OCI-LY1 (cell line): ENCODE data around the gene VPS50.

Experiments
- H2AFZ ChIP-seq: fragments of 200-600 bp; sonication (generic), shearing (Covaris generic); 2 replicates; pipeline ENCODE4 v1.6.0; 2014; ENCODE audit warnings: antibody characterized with exemption, mild to moderate bottlenecking, low read length
- H3F3A ChIP-seq: fragments of 200-600 bp; sonication (generic), shearing (Covaris generic); 2 replicates; pipeline ENCODE4 v1.6.0; 2014; ENCODE audit warnings: mild to moderate bottlenecking, antibody characterized with exemption, low read length, moderate library complexity; ENCODE audit not compliant: insufficient read depth
- H3K27ac ChIP-seq: fragments of 200-600 bp; sonication (generic); 2 replicates; pipeline ENCODE4 v1.5.1; 2014; ENCODE audit warnings: low read length, mixed run types, mild to moderate bottlenecking, low read depth; ENCODE audit not compliant: poor library complexity, severe bottlenecking
- H3K27me3 ChIP-seq: fragments of 200-600 bp; sonication (generic); 2 replicates; pipeline ENCODE4 v1.6.0; 2014; ENCODE audit warnings: antibody characterized with exemption, mild to moderate bottlenecking, low read length, moderate library complexity; ENCODE audit not compliant: insufficient read depth
- H3K36me3 ChIP-seq: fragments of 200-600 bp; sonication (generic); 2 replicates; pipeline ENCODE4 v1.6.1; 2014; ENCODE audit warnings: mild to moderate bottlenecking, antibody characterized with exemption, low read length, moderate library complexity, mixed read lengths; ENCODE audit not compliant: insufficient read depth
- H3K4me1 ChIP-seq: fragments of 200-600 bp; sonication (generic); 2 replicates; pipeline ENCODE4 v1.5.1; 2014; ENCODE audit warnings: mild to moderate bottlenecking, low read length, moderate library complexity; ENCODE audit not compliant: insufficient read depth, severe bottlenecking
- H3K4me2 ChIP-seq: fragments of 200-600 bp; sonication (generic), shearing (Covaris generic); 2 replicates; pipeline ENCODE4 v1.6.1; 2014; ENCODE audit warnings: low read length
- H3K4me3 ChIP-seq: fragments of 200-600 bp; sonication (generic); 2 replicates; pipeline ENCODE4 v1.5.1; 2014; ENCODE audit warnings: low read length, low read depth, mild to moderate bottlenecking, mixed read lengths; ENCODE audit not compliant: poor library complexity, severe bottlenecking
- H3K79me2 ChIP-seq: fragments of 200-600 bp; shearing (Covaris generic); 2 replicates; pipeline ENCODE4 v1.6.1; 2016; ENCODE audit warnings: mixed run types, low read length, mixed read lengths; ENCODE audit not compliant: insufficient read depth
- H3K9ac ChIP-seq: fragments of 200-600 bp; sonication (generic), shearing (Covaris generic); 2 replicates; pipeline ENCODE4 v1.6.1; 2014; ENCODE audit warnings: mild to moderate bottlenecking, low read length, mixed read lengths
- H3K9me2 ChIP-seq: fragments of 200-600 bp; sonication (generic), shearing (Covaris generic); 2 replicates; pipeline ENCODE4 v1.6.1; 2014; ENCODE audit warnings: low read depth, mild to moderate bottlenecking, low read length, mixed read lengths
- H3K9me3 ChIP-seq: fragments of 200-600 bp; shearing (Covaris generic); 2 replicates; pipeline ENCODE4 v1.6.1; 2014; ENCODE audit warnings: low read length, mixed read lengths
- H4K20me1 ChIP-seq: fragments of 200-600 bp; sonication (generic), shearing (Covaris generic); 2 replicates; pipeline ENCODE4 v1.6.0; 2016; ENCODE audit warnings: mild to moderate bottlenecking, low read length; ENCODE audit not compliant: insufficient read depth
- EZH2 ChIP-seq: fragments of 200-600 bp; sonication (generic), shearing (Covaris generic); IDR thresholded peaks from 2 replicates; pipeline ENCODE4 v1.8.0; 2017; ENCODE audit warnings: borderline replicate concordance, mixed run types, mild to moderate bottlenecking, antibody characterized with exemption, low read length, moderate library complexity, mixed read lengths
- TF ChIP-seq, protein P1 (sequence below): fragments of 200-600 bp; sonication (generic), shearing (Covaris generic); IDR thresholded peaks from 2 replicates; pipeline ENCODE4 v1.5.1; 2017; ENCODE audit warnings: mild to moderate bottlenecking, antibody characterized with exemption, low read length, moderate library complexity, mixed read lengths

Gene VPS50

DNA sequence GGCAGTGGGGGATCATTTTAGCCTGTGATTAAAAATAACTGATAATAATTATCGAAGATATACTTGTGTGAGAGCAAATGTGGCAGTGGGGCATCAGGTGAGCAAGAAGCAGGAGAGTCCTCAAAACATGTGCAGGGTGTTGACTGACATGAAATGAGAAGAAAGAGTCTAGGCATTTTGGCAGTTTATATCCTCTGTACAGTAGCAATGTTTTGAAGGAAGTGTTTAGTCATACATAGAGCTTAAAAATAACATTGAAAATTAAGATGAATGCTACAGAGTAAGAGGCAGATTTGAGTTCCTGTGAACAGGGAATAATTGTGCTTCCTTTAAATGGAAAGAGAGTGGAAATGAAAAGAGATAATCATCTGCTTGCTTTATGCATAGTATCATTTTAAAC, 47.4 kb downstream of the VPS50 start:
- H4K20me1 ChIP-seq: no peaks in the 10 kb centered on the region
- H3K27ac ChIP-seq: no peak overlapping the region
- peaks cover 22% of the 10 kb centered on the region; the same call in 1 of the 2 replicates for H3K36me3 ChIP-seq
- no peak overlapping the region for H2AFZ ChIP-seq
- TF ChIP-seq, protein P1, sequence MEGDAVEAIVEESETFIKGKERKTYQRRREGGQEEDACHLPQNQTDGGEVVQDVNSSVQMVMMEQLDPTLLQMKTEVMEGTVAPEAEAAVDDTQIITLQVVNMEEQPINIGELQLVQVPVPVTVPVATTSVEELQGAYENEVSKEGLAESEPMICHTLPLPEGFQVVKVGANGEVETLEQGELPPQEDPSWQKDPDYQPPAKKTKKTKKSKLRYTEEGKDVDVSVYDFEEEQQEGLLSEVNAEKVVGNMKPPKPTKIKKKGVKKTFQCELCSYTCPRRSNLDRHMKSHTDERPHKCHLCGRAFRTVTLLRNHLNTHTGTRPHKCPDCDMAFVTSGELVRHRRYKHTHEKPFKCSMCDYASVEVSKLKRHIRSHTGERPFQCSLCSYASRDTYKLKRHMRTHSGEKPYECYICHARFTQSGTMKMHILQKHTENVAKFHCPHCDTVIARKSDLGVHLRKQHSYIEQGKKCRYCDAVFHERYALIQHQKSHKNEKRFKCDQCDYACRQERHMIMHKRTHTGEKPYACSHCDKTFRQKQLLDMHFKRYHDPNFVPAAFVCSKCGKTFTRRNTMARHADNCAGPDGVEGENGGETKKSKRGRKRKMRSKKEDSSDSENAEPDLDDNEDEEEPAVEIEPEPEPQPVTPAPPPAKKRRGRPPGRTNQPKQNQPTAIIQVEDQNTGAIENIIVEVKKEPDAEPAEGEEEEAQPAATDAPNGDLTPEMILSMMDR: no peak
- TF ChIP-seq EZH2: no peak
- no peaks in the 10 kb centered on the region for H3K9me3 ChIP-seq
- no peak overlapping the region for H3K4me3 ChIP-seq
- H3K4me1 ChIP-seq: no peaks in the 10 kb centered on the region
- H3K9ac ChIP-seq: no peak overlapping the region
- H3K4me2 ChIP-seq: no peak overlapping the region
- no peaks in the 10 kb centered on the region for H3K79me2 ChIP-seq
- no peaks in the 10 kb centered on the region for H3K27me3 ChIP-seq
- H3K9me2 ChIP-seq: no peaks in the 10 kb centered on the region
- no peaks in the 10 kb centered on the region for H3F3A ChIP-seq

DNA sequence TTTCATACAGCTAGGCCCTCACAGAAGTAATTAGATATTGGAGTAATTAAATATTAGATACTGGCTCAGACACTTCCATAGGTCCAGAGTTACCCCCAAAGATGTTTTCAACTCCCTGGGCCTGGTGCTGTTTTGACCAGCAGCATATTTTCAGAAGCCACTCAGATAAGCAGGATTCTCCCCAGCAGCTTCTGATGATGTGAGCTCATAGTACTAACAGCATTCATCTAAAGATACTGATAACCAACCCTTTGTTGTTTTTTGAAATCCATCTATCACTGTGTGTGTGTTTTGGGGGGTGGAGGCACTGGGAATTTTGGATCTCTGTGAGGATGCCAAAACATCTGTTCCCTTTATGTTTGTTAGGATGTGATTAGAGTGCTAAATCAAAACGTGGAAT, 52.7 kb downstream of the VPS50 start:
- H3K36me3 ChIP-seq: 0 out of 2 replicates have a peak, but pooled peaks cover 6% of the 10 kb centered on the region
- H3K4me2 ChIP-seq: no peak overlapping the region
- no peaks in the 10 kb centered on the region for H4K20me1 ChIP-seq
- H2AFZ ChIP-seq: no peak overlapping the region
- no peaks in the 10 kb centered on the region for H3K9me2 ChIP-seq
- no peaks in the 10 kb centered on the region for H3K79me2 ChIP-seq
- H3K9me3 ChIP-seq: no peaks in the 10 kb centered on the region
- H3K4me1 ChIP-seq: no peaks in the 10 kb centered on the region
- TF ChIP-seq, protein P1: no peak
- TF ChIP-seq EZH2: no peak
- no peak overlapping the region for H3K9ac ChIP-seq
- H3K4me3 ChIP-seq: no peak overlapping the region
- H3K27me3 ChIP-seq: no peaks in the 10 kb centered on the region
- no peak overlapping the region for H3K27ac ChIP-seq
- no peaks in the 10 kb centered on the region for H3F3A ChIP-seq

DNA sequence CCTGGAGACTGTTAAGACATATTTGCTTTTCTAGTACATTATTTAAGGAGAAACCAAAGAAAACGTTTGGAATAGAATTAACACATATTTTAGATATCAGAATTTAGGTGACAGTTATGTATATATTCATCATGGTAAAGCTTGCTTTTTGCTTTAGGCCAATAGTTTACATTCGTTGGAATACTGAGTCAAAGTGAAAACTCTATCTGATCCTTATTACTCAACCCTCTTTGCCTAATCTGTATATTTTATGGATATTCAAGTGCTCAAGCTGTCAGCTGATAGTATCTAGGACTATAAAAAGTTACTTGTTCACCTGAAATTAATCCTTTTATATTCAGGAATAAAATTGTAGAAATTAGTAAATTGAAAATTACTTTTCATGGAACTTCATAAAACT, 61.1 kb downstream of the VPS50 start:
- Histone ChIP-seq H3K9me2 (no peaks in the 10 kb centered on the region), H3K9me3 (no peaks in the 10 kb centered on the region), H3K4me1 (no peaks in the 10 kb centered on the region), H3K4me3 (no peak overlapping the region), H3F3A (no peaks in the 10 kb centered on the region), H3K36me3 (peaks cover 8% of the 10 kb centered on the region), H3K27ac (no peak overlapping the region), H3K4me2 (no peak overlapping the region), H3K27me3 (no peaks in the 10 kb centered on the region), H2AFZ (no peak overlapping the region), H4K20me1 (no peaks in the 10 kb centered on the region), H3K79me2 (no peaks in the 10 kb centered on the region), H3K9ac (no peak overlapping the region)
- TF ChIP-seq, protein P1: no peak
